Thoracic aorta (tissue), 2 donors: ENCODE measurements around the gene DFFB. TPM values are rescaled to one million over a fixed set of nuclear protein-coding genes. Genes with fewer than 3 reads are reported as not detected.

ENCODE experiments used
- ATAC-seq: fragments of 150-250 bp; one replicate; pipeline ENCODE4 v1.8.0; 2017; ENCODE audit warnings: low read depth; ENCODE audit not compliant: insufficient number of reproducible peaks, low FRiP score
- DNase-seq: peaks from one replicate; pipeline ENCODE4 v3.0.0-alpha.2; 2020; ENCODE audit warnings: low spot score
- H3K27ac ChIP-seq, 2 donors: fragments of 200-600 bp; sonication (generic); 1 replicate in 1 of 2; 2 replicates in 1 of 2; pipeline ENCODE4 v1.5.1; 2016; ENCODE audit warnings: mild to moderate bottlenecking in 2 of 2, moderate library complexity in 2 of 2
- H3K27me3 ChIP-seq: fragments of 200-600 bp; sonication (generic); replicated peaks from 2 replicates; pipeline ENCODE4 v1.6.0; 2016; ENCODE audit warnings: mild to moderate bottlenecking; ENCODE audit not compliant: insufficient read depth
- H3K36me3 ChIP-seq: fragments of 200-600 bp; sonication (generic); one replicate; pipeline ENCODE4 v1.5.1; 2016
- H3K4me1 ChIP-seq, 2 donors: fragments of 200-600 bp; sonication (generic); 1 replicate in 1 of 2; 2 replicates in 1 of 2; pipeline versions ENCODE4 v1.5.1 to v1.6.0; 2016; ENCODE audit warnings: low read depth in 2 of 2, mild to moderate bottlenecking in 1 of 2; ENCODE audit not compliant: control insufficient read depth in 1 of 2
- H3K4me3 ChIP-seq: fragments of 200-600 bp; sonication (generic); 2 replicates; pipeline ENCODE4 v1.5.1; 2016; ENCODE audit warnings: mild to moderate bottlenecking
- H3K9me3 ChIP-seq: fragments of 200-600 bp; sonication (generic); 2 replicates; pipeline ENCODE4 v1.5.1; 2016
- CTCF ChIP-seq: fragments of 200-600 bp; sonication (generic); IDR thresholded peaks from one replicate; pipeline ENCODE4 v1.5.1; 2019; ENCODE audit warnings: antibody characterized with exemption
- total RNA-seq, 2 donors: library from RNA; depleted of rRNA; stranded (reverse); fragments of >200 nt; gene quantifications; one replicate each; pipeline versions ENCODE4 v1.1.0 to v1.2.3, GENCODE V29; 2016

DFFB gene
- total RNA-seq, 2 donors from 2014 or later: 7.8 to 20.2 TPM

GRCh38 chr1:3898475-3898735 lies 41.1 kb downstream of the DFFB start:
- Histone ChIP-seq H3K27ac (no peak overlapping the region), H3K4me1 (peaks cover 7 to 10% of the 10 kb centered on the region in 2 donors), H3K9me3 (peaks cover 6% of the 10 kb centered on the region), H3K36me3 (no peaks in the 10 kb centered on the region), H3K4me3 (no peak overlapping the region), H3K27me3 (no peaks in the 10 kb centered on the region)
- no peak for TF ChIP-seq CTCF
- ATAC-seq (no peak), DNase-seq (no peak)

GRCh38 chr1:3898994-3899753 lies 41.9 kb downstream of the DFFB start:
- Histone ChIP-seq H3K4me1 (peaks cover 7 to 10% of the 10 kb centered on the region in 2 donors), H3K27ac (peak overlapping the region; percentile 87 to 98), H3K4me3 (peak overlapping the region; percentile 99), H3K9me3 (peaks cover 6% of the 10 kb centered on the region), H3K27me3 (no peaks in the 10 kb centered on the region), H3K36me3 (no peaks in the 10 kb centered on the region)
- DNase-seq (no peak), ATAC-seq (no peak)
- TF ChIP-seq CTCF: no peak

- no peak for DNase-seq
These were observed 42.5 kb downstream of the DFFB start for GRCh38 chr1:3899754-3900149.

GRCh38 chr1:3900150-3900968 lies 43.1 kb downstream of the DFFB start, which contains the start of gene C1orf174:
Gene C1orf174 (minus strand): TSS chr1:3900272. CDS start chr1:3900186, 86 bp downstream.
- peak within 1 kb of the TSS; percentile 99 for H3K4me3 ChIP-seq
- peak; percentile 94 for DNase-seq
- H3K36me3 ChIP-seq: no peaks in the 10 kb centered on the region
- no peak for TF ChIP-seq CTCF
- H3K4me1 ChIP-seq: peaks cover 7 to 10% of the 10 kb centered on the region in 2 donors
- peak within 1 kb of the TSS; percentile 87 to 98 for H3K27ac ChIP-seq
- H3K9me3 ChIP-seq: peaks cover 6% of the 10 kb centered on the region
- peak; percentile 90 for ATAC-seq
- no peaks in the 10 kb centered on the region for H3K27me3 ChIP-seq

More at GRCh38 chr1:3899754-3900149, 42.5 kb downstream of the DFFB start:
- peaks cover 7 to 10% of the 10 kb centered on the region in 2 donors for H3K4me1 ChIP-seq
- H3K36me3 ChIP-seq: no peaks in the 10 kb centered on the region
- peak overlapping the region; percentile 99 for H3K4me3 ChIP-seq
- peak overlapping the region; percentile 87 to 98 for H3K27ac ChIP-seq
- ATAC-seq: no peak
- peaks cover 6% of the 10 kb centered on the region for H3K9me3 ChIP-seq
- no peaks in the 10 kb centered on the region for H3K27me3 ChIP-seq
- no peak for TF ChIP-seq CTCF

GRCh38 chr1:3900969-3901529 lies 43.8 kb downstream of the DFFB start:
- H3K27me3 ChIP-seq: no peaks in the 10 kb centered on the region
- peak; percentile 92 for DNase-seq
- peak overlapping the region; percentile 87 to 98 for H3K27ac ChIP-seq
- H3K36me3 ChIP-seq: no peaks in the 10 kb centered on the region
- H3K4me3 ChIP-seq: peak overlapping the region; percentile 99
- peaks cover 6% of the 10 kb centered on the region for H3K9me3 ChIP-seq
- no peak for TF ChIP-seq CTCF
- H3K4me1 ChIP-seq: peaks cover 7 to 10% of the 10 kb centered on the region in 2 donors
- peak; percentile 70 for ATAC-seq
